Measurements from ENCODE around the gene FSTL5.

The FSTL5 gene

GRCh38 chr4:161920304-161921052 lies 243.3 kb downstream of the FSTL5 start:
- no peak overlapping the region for H3K4me3 ChIP-seq (ENCODE audit: low read depth, low read length)
- no peak for TF ChIP-seq CTCF (IDR thresholded peaks at IDR 0.05; ENCODE audit: low read depth, low read length)

GRCh38 chr4:161919442-161920220 lies 244.2 kb downstream of the FSTL5 start:
- no peak overlapping the region for H3K4me3 ChIP-seq (ENCODE audit: low read depth, low read length)
- TF ChIP-seq CTCF (IDR thresholded peaks at IDR 0.05; ENCODE audit: low read depth, low read length), result no peak

- no peak for TF ChIP-seq CTCF (IDR thresholded peaks at IDR 0.05; ENCODE audit: low read depth, low read length)
- H3K4me3 ChIP-seq (ENCODE audit: low read depth, low read length), result no peak overlapping the region
Measured at GRCh38 chr4:161916035-161916434, 247.8 kb downstream of the FSTL5 start.

- H3K4me3 ChIP-seq (ENCODE audit: low read depth, low read length), result no peak overlapping the region
- no peak for TF ChIP-seq CTCF (IDR thresholded peaks at IDR 0.05; ENCODE audit: low read depth, low read length)
Measured at GRCh38 chr4:161907590-161907955, 256.2 kb downstream of the FSTL5 start.

GRCh38 chr4:161906836-161907589 lies 256.8 kb downstream of the FSTL5 start:
- TF ChIP-seq CTCF (IDR thresholded peaks at IDR 0.05; ENCODE audit: low read depth, low read length), result no peak
- no peak overlapping the region for H3K4me3 ChIP-seq (ENCODE audit: low read depth, low read length)

- TF ChIP-seq CTCF (IDR thresholded peaks at IDR 0.05; ENCODE audit: low read depth, low read length), result no peak
- H3K4me3 ChIP-seq (ENCODE audit: low read depth, low read length), result no peak overlapping the region
Measured at GRCh38 chr4:161900110-161900509, 263.7 kb downstream of the FSTL5 start.

Data from WI38 (cell line).